A172 (cell line): ENCODE results near the gene DMBT1. TPM values are rescaled to one million over a fixed set of nuclear protein-coding genes. Genes with fewer than 3 reads are reported as not detected.
"Not testable (repeated sequence)": the region's sequence is repeated elsewhere in the genome, so short reads cannot be mapped to it uniquely, and the experiment has no call there.

ENCODE experiments used
- DNase-seq: peaks from one replicate; pipeline ENCODE4 v3.0.0-alpha.2; 2015; ENCODE audit warnings: low spot score
- total RNA-seq: library from RNA; depleted of rRNA; stranded (reverse); fragments of >200 nt; shearing (Covaris generic); gene quantifications from 2 replicates; pipeline ENCODE4 v1.2.3, GENCODE V29; 2014

DMBT1 gene
- total RNA-seq, 1 experiment from 2014 or later = not detected

DNA sequence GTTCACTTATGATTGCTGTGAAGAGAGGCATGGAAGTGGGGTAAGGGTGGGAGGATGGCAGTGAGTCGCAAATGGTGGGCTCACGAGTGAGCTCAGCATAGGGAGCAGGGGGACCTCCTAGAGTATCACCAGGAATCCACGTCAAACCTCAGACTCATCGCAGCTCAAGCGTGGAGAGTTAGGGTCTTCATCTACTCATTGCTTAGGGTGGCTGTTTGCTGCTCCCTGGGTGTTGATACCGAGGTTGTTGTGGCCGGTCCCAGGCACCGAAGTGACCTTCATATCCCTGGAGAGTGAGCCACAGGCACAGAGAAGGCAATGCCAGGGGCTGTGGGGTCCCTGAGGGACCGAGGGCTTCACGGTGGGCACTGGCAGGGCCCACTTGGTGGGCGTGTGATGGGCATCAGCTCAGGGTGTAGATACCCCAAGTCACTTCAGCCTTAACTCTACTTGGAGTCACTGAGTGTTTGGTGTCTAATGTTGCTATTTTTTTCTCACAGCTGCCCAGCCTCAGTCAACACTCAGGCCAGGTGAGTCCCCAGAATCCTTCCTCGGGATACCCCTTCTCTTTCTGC is 16.8 kb downstream of the DMBT1 start:
- DNase-seq = no peak

DNA sequence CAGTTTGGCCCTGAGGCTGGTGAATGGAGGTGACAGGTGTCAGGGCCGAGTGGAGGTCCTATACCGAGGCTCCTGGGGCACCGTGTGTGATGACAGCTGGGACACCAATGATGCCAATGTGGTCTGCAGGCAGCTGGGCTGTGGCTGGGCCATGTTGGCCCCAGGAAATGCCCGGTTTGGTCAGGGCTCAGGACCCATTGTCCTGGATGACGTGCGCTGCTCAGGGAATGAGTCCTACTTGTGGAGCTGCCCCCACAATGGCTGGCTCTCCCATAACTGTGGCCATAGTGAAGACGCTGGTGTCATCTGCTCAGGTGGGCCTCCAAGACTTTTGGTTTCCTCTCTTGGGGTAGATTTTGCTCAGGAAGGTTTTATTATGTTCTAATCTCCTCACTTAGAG is 25.5 kb downstream of the DMBT1 start:
- DNase-seq = not testable (repeated sequence)

DNA sequence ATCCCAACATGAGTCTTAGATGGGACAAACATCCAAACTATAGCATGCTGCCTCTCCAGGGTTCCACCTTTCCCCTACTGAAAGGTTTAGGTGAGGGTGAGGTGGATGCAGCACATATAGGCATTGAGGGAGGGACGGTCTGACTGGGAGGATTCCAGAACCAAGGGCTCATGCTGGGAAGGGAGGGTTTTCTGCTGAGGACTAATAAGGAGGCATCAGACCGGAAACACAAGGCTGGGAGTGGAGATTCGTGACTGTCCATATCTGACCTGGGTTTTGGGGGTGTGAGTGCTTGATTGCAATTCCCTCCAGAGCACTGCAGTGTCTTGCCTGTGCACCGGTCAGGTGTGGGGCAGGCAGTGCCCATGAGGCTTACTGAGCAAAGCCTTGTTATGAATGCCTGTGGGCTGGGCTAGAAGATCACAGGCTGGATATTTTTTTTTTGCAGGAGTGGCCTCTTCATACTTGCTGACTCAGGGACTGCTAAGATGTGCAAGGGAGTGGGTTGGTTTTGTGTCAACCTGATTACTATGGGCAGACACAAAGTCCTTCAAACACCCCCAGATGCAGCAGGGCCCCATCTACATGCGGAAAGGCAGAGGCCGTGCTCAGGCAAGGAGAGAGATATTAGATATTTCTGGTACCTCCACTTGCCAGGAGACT is 26.7 kb downstream of the DMBT1 start:
- no peak for DNase-seq

DNA sequence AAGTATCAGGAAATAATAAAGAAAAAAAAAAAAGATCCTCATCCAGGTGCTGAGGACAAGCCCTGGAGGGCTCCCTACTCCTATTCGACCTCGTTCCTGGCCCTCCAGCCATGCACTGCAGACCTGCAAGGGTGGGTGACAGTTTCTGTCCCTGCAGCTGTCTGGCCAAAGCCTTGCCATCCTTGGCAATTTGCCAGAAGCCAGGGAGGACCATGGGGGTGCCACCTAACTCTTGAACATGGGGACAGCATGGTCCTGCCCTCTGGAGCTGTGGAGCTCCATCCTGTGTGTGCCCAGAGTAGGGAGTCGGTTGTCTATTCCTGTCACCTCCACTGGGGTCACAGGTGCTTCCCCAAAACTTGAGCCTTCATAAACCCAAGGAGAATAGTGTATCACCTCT is 27.8 kb downstream of the DMBT1 start:
- DNase-seq = no peak

DNA sequence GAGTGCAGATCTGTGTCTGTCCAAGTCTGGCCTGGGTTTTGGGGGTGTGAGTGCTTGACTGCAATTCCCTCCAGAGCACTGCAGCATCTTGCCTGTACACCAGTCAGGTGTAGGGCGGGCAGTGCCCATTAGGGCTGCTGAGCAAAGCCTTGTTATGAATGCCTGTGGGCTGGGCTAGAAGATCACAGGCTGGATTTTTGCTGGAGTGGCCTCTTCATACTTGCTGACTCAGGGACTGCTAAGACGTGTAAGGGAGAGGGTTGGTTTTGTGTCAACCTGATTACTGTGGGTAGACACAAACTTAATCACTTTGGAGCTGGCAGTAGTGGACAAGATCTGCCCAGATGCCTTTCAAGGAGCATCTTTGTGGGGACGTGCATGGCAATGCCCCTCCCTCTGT is 29.6 kb downstream of the DMBT1 start:
- DNase-seq = no peak

DNA sequence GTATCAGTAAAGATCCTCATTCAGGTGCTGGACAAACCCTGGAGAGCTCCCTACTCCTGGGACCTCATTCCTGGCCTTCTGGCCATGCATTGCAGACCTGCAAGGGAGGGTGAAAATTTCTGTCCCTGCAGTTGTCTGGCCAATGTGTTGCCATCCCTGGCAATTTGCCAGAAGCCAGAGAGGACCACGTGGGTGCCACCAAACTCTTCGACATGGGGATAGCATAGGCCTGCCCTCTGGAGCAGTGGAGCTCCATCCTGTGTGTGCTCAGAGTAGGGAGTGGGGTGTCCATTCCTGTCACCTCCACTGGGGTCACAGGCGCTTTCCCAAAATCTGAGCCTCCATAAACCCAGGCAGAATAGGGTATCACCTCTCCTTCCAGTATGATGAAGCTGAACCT is 31.2 kb downstream of the DMBT1 start:
- DNase-seq = no peak

DNA sequence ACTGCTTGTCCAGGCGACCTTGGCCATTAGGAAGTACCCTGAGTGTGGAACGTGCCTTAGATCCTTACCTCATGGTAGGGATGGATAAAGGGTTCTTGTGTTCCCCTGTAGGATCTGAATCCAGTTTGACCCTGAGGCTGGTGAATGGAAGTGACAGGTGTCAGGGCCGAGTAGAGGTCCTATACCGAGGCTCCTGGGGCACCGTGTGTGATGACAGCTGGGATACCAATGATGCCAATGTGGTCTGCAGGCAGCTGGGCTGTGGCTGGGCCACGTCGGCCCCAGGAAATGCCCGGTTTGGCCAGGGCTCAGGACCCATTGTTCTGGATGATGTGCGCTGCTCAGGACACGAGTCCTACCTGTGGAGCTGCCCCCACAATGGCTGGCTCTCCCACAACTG is 31.6 kb downstream of the DMBT1 start:
- no peak for DNase-seq

DNA sequence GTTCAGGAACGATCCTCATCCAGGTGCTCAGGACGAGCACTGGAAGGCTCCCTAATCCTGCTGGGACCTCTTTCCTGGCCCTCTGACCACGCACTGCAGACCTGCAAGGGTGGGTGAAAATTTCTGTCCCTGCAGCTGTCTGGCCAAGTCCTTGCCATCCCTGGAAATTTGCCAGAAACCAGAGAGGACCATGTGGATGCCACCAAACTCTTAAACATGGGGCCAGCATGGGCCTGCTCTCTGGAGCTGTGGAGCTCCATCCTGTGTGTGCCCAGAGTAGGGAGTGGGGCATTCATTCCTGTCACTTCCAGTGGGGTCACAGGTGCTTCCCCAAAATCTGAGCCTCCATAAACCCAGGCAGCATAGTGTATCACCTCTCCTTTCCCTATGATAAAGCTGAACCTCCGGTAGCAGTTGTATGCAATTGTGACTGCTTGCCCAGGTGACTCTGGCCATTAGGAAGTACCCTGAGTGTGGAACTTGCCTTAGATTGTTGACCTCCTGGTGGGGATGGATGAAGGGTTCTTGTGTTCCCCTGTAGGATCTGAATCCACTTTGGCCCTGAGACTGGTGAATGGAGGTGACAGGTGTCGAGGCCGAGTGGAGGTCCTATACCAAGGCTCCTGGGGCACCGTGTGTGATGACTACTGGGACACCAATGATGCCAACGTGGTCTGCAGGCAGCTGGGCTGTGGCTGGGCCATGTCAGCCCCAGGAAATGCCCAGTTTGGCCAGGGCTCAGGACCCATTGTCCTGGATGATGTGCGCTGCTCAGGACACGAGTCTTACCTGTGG is 57.1 kb downstream of the DMBT1 start:
- no peak for DNase-seq

DNA sequence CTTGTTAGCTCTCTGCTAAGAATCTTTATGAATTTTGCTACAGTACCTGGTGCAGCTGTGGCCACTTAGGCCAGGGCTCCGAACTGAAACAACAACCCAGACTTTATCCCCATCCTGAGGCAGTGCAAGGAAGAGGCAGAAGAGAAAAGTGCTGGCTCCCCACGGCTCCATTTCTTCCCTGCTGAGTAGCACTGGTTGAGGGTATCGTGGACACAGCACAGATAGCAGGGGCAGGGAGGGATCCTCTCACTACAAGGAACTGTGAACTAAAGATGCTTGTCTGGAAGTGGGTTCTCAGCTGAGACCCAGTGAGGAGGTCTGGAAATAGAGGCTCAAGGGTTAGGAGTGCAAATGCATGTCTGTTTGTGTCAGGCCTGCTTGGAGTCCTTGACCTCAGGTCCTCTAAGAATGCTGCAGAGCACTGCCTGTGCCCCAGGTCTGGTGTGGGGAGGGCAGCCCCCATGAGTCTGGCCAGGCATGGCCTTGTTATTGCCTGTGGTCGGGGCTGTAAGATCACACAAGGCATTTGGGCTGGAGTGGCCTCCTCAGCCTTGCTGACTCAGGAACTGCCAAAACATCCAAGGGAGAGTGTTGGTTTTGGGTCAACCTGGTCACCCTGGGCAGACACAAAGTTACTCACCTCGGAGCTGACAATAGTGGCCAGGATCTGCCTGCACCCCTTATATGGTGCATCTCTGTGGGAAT is 58.1 kb downstream of the DMBT1 start:
- no peak for DNase-seq

DNA sequence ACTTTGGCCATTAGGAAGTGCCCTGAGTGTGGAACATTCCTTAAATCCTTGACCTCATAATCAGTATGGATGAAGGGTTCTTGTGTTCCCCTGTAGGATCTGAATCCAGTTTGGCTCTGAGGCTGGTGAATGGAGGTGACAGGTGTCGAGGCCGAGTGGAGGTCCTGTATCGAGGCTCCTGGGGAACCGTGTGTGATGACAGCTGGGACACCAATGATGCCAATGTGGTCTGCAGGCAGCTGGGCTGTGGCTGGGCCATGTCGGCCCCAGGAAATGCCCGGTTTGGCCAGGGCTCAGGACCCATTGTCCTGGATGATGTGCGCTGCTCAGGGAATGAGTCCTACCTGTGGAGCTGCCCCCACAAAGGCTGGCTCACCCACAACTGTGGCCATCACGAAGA is 60.4 kb downstream of the DMBT1 start:
- DNase-seq = not testable (repeated sequence)

DNA sequence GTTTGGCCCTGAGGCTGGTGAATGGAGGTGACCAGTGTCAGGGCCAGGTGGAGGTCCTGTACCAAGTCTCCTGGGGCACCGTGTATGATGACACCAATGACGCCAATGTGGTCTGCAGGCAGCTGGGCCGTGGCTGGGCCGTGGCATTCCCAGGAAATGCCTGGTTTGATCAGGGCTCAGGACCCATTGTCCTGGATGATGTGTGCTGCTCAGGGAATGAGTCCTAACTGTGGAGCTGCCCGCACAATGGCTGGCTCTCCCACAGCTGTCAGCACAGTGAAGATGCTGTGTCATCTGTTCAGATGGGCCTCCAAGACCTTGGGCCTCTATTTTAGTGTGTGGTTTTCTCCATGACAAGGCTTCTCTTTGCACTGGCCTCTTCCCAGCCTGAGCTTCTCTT is 64.0 kb downstream of the DMBT1 start:
- no peak for DNase-seq

DNA sequence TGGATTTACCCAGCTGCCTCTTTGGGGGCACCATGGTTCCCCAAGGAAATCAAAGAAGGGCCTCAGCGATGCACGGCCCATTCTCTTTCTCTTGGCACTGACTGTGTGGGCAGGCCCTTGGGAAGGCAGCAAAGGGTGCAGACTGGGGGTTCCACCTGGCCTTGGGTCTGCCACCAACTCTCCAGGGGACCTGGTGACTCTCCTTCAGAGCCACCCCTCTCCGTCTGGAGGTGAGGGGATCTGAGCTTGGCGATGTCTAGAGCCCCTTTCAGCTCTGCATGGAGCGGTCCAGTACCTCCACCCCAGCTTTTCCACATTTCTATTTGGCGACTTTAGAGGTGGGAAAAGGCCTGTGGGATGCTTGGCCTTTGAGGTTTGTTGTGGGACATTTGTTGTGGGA is 70.0 kb downstream of the DMBT1 start:
- DNase-seq = no peak

DNA sequence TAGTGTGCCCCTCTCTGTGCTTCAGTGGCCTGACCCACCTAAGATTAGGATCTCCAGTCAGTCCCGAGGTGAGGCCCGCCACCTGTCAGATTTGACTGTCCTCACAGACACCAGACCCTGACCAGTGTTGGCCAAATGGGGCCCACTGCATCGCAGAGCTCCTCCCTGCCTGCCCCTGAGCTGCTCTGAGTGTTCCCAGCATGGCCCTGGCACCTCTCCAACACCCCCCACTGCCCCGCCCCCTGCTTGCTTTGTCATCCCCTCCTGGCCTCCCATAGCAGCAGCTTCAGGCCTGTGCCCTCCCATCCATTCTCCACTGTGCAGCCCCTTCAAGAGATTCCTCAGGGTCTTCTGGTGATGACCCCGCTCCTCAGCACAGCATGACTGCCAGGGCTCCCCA is 71.5 kb downstream of the DMBT1 start:
- DNase-seq = no peak

DNA sequence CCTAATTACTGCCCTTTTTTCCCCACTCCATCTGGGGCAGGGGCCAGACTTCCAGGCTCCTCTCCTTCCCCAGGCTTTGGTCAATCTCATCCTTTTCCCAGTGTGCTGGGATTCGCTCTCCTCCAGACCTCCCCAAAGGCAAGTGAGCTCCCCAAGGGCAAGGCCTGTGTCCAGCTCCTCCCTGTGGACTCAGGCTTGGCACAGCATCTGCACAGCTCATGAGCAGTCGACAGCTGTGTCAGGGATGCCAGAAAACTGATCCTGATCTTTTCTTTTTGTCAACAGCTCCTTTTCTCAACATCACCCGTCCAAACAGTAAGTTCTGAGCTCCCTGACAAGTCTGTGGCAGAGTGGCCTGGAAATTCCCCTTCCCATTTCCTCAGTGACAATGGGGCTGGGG is 72.0 kb downstream of the DMBT1 start:
- DNase-seq = no peak

DNA sequence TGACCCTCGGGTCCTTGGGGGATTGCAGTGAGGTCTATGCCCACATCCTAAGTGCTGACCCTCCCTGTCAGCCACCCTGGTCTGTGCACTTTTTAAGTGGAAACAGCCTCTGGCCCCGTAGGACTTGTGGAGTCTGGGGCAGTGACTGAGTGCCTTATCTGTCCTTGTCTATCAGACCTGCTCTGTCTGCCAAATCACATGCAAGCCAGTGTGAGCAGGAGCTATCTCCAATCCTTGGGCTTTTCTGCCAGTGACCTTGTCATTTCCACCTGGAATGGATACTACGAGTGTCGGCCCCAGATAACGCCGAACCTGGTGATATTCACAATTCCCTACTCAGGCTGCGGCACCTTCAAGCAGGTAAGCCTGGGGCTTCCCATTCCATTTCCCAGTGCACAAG is 76.4 kb downstream of the DMBT1 start:
- DNase-seq = no peak

DNA sequence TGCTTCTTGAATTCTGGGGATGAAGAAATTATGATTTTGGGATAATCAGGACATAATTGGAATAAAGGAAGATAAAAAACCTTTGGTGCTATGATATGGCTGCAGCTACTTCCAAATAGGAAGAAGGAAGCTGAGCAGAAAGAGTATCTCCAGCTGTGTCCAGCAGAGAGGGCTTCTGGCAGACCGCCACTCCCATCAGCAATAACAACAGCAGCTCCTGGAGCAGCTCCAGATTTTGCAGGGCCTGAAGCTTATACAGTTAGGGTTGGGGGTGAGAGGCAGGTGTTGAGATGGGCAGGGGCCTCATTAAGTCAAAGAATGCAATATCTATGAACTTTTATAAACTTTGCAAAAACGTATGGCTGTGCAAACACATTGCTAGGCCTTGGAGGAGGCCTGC is 76.8 kb downstream of the DMBT1 start:
- DNase-seq = no peak

DNA sequence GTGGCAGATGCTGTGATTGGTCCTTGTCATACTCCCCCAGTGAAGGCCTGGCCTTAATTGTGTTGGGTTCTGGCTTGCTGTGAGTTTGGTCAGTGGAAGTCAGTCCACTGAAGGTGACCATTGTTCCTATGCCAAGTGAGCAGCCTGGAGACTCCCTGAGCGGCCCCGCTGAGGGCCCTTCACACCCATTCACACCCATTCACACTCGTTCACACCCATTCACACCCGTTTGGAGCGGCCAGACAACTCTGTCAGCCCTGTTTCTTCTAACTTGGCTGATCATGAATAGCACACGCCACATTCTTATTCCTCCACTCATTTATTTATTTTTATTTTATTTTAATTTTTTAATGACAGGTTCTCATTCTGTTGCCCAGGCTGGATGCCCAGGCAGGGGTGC is 77.6 kb downstream of the DMBT1 start:
- no peak for DNase-seq

DNA sequence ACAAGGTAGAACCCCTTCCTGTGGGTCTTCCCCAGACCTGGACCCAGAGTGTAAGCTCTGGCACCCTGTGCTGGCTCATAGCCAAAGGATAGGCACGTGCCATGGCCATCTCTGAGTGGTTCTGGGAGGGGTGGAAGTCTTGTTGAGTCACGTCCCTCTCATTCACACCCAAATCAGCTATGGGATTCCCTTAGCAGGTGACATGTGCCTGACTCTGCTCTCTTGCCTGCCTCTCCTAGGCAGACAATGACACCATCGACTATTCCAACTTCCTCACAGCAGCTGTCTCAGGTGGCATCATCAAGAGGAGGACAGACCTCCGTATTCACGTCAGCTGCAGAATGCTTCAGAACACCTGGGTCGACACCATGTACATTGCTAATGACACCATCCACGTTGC is 79.2 kb downstream of the DMBT1 start:
- no peak for DNase-seq

DNA sequence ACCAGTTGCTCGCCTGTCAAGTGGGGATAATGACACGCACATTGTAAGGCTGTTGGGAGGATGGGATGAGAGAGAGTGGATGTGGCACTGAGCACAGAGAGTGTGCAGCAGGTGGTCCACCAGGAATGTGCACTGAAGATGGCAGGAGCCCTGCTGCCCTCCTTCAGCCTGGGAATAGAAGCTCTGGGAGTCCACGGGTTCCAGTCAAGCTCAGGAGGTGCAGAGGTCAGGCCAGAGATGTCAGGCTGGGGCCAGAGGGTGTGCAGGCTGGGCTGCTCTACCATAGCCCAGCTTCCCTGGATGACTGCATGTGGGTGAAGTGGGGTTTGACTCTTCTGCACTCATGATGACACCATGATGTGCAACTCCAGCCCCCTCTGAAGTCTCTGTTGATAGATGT is 80.4 kb downstream of the DMBT1 start:
- no peak for DNase-seq

DNA sequence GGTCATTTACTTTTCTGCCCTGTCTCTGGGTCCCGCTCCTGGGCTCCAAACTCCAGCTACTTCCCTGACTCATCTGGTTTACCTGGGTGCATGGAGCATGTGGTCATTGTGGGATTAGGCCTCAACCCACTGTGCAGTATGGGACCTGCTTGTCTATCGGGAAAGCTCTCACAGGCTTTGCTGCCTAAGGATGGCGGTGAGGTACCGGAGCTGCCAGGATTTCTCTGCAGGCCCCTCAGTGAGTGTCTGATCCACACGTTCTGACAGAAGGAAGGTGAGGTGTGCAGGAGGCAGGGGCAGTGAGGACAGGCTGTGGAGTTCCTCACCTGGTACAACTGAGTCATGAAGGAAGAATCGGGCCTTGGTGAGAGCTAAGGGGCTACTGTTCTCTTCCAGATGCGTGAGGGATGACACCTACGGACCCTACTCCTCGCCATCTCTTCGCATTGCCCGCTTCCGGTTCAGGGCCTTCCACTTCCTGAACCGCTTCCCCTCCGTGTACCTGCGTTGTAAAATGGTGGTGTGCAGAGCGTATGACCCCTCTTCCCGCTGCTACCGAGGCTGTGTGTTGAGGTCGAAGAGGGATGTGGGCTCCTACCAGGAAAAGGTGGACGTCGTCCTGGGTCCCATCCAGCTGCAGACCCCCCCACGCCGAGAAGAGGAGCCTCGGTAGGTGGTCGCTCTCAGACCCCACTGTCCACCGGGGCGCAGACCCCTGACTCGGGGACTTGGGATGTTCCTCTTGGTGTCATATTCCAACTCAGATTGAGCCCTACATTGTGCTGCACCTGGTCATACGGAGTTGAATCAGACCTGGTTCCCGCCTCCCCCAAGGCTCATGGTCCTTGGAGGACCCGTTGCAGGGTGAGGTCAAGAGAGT is 82.4 kb downstream of the DMBT1 start:
- DNase-seq = no peak

DNA sequence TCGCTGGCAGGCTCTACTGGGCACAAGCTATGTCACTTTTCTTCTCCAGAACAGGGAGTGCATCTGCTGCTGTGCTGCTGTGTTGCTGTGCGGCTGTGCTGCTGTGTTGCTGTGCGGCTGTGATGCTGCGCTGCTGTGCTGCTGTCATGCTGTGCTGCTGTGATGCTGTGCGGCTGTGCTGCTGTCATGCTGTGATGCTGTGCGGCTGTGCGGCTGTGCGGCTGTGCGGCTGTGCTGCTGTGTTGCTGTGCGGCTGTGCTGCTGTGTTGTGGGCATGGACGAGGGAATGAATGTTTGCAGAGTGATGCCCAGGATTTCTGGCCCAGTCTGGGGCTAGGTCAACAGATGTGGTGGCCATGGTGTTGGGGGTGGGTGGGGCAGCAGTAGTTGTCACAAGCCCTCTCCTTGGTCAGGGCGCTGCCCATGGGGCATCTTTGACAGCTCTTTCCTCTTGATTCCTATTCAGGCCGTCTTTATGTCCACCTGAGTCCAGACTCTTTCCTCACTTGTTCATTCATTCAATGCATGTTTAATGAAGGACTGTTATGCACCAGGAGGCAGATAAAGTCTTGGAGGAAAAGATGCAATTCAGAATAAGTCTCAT is 83.5 kb downstream of the DMBT1 start:
- DNase-seq = no peak
